Measurements from ENCODE around the gene PPP3CB.

DNA sequence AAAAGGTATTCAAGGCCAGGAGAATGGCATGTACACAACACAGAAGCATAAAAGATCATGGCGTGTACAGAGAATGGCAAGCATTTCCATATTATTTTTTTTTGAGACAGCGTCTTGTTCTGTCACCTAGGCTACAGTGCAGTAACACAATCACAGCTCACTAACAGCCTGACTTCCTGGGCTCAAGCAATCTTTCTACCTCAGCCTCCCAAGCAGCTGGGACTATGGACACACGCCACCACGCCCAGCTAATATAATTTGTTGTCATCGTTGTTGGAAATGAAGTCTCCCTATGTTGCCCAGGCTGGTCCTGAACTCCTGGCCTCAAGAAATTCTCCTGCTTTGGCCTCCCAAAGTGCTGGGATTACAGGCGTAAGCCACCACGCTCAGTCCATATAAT, 109.2 kb downstream of the PPP3CB start:
- TF ChIP-seq POLR2A (IDR thresholded peaks at IDR 0.05) = no peak
- TF ChIP-seq, protein P1, sequence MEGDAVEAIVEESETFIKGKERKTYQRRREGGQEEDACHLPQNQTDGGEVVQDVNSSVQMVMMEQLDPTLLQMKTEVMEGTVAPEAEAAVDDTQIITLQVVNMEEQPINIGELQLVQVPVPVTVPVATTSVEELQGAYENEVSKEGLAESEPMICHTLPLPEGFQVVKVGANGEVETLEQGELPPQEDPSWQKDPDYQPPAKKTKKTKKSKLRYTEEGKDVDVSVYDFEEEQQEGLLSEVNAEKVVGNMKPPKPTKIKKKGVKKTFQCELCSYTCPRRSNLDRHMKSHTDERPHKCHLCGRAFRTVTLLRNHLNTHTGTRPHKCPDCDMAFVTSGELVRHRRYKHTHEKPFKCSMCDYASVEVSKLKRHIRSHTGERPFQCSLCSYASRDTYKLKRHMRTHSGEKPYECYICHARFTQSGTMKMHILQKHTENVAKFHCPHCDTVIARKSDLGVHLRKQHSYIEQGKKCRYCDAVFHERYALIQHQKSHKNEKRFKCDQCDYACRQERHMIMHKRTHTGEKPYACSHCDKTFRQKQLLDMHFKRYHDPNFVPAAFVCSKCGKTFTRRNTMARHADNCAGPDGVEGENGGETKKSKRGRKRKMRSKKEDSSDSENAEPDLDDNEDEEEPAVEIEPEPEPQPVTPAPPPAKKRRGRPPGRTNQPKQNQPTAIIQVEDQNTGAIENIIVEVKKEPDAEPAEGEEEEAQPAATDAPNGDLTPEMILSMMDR (IDR thresholded peaks at IDR 0.05) = no peak

Measured in heart left ventricle (tissue), 13 donors.